H9 (cell line): ENCODE results near the gene SOCS6. TPM values are rescaled to one million over a fixed set of nuclear protein-coding genes. Genes with fewer than 3 reads are reported as not detected.
A peak's percentile ranks its signal among the peaks of the same experiment; 100 is the strongest.

Experiments
- DNase-seq: peaks from one replicate; pipeline ENCODE4 v3.0.0-alpha.2; 2017
- H2AFZ ChIP-seq: one replicate; pipeline ENCODE4 v1.6.1; 2013; ENCODE audit warnings: mild to moderate bottlenecking, low read length, control low read depth, moderate library complexity
- H2AK5ac ChIP-seq: 2 replicates; pipeline ENCODE4 v1.6.1; 2013; ENCODE audit warnings: low read length, control low read depth, mixed read lengths; ENCODE audit not compliant: insufficient read length
- H2BK120ac ChIP-seq: one replicate; pipeline ENCODE4 v1.6.1; 2013; ENCODE audit warnings: low read depth, mild to moderate bottlenecking, low read length, control low read depth, inconsistent platforms; ENCODE audit not compliant: poor library complexity, severe bottlenecking
- H2BK12ac ChIP-seq: 2 replicates; pipeline ENCODE4 v1.6.1; 2013; ENCODE audit warnings: low read length, control low read depth, mixed read lengths, low read depth; ENCODE audit not compliant: insufficient read length
- H2BK15ac ChIP-seq: 2 replicates; pipeline ENCODE4 v1.6.1; 2013; ENCODE audit warnings: low read depth, low read length, control low read depth
- H2BK20ac ChIP-seq: one replicate; pipeline ENCODE4 v1.6.1; 2013; ENCODE audit warnings: low read depth, mild to moderate bottlenecking, low read length, control low read depth, inconsistent platforms; ENCODE audit not compliant: poor library complexity, severe bottlenecking
- H2BK5ac ChIP-seq: 2 replicates; pipeline ENCODE4 v1.6.1; 2013; ENCODE audit warnings: low read length, control low read depth, mixed read lengths; ENCODE audit not compliant: insufficient read length
- H3K14ac ChIP-seq: 2 replicates; pipeline ENCODE4 v1.6.1; 2013; ENCODE audit warnings: low read length, control low read depth; ENCODE audit not compliant: insufficient read depth
- H3K18ac ChIP-seq: 2 replicates; pipeline ENCODE4 v1.6.1; 2013; ENCODE audit warnings: low read depth, mild to moderate bottlenecking, mixed read lengths, low read length, control low read depth; ENCODE audit not compliant: insufficient read length
- H3K23ac ChIP-seq: 2 replicates; pipeline ENCODE4 v1.6.1; 2013; ENCODE audit warnings: low read length, control low read depth, mixed read lengths, low read depth; ENCODE audit not compliant: insufficient read length
- H3K23me2 ChIP-seq: 2 replicates; pipeline ENCODE4 v1.6.1; 2013; ENCODE audit warnings: low read depth, mild to moderate bottlenecking, mixed read lengths, low read length, control low read depth; ENCODE audit not compliant: insufficient read length, poor library complexity, severe bottlenecking
- H3K27ac ChIP-seq: 2 replicates; pipeline ENCODE4 v1.5.1; 2013; ENCODE audit warnings: low read length, control low read depth, mixed read lengths, low read depth; ENCODE audit not compliant: insufficient read length
- H3K27me3 ChIP-seq: 2 replicates; pipeline ENCODE4 v1.6.1; 2013; ENCODE audit warnings: low read length, control low read depth, inconsistent platforms; ENCODE audit not compliant: insufficient read depth
- H3K4ac ChIP-seq: 2 replicates; pipeline ENCODE4 v1.6.1; 2013; ENCODE audit warnings: low read depth, mild to moderate bottlenecking, control low read depth, inconsistent platforms, low read length, moderate library complexity
- H3K4me1 ChIP-seq: 2 replicates; pipeline ENCODE4 v1.6.1; 2013; ENCODE audit warnings: low read length, control low read depth, inconsistent platforms; ENCODE audit not compliant: insufficient read depth
- H3K4me2 ChIP-seq: 2 replicates; pipeline ENCODE4 v1.6.1; 2013; ENCODE audit warnings: low read length, control low read depth, mixed read lengths; ENCODE audit not compliant: insufficient read length, insufficient read depth
- H3K56ac ChIP-seq: 2 replicates; pipeline ENCODE4 v1.6.1; 2013; ENCODE audit warnings: low read depth, mild to moderate bottlenecking, mixed read lengths, low read length, control low read depth; ENCODE audit not compliant: insufficient read length
- H3K79me1 ChIP-seq: 2 replicates; pipeline ENCODE4 v1.6.1; 2013; ENCODE audit warnings: low read depth, mild to moderate bottlenecking, moderate library complexity, low read length, control low read depth, inconsistent platforms; ENCODE audit not compliant: insufficient read depth, poor library complexity, severe bottlenecking
- H3K79me2 ChIP-seq: 2 replicates; pipeline ENCODE4 v1.6.1; 2013; ENCODE audit warnings: low read length, control low read depth, inconsistent platforms; ENCODE audit not compliant: insufficient read depth
- H3K9ac ChIP-seq: 2 replicates; pipeline ENCODE4 v1.6.1; 2013; ENCODE audit warnings: low read length, control low read depth, mixed read lengths; ENCODE audit not compliant: insufficient read length; ENCODE audit errors: extremely low read depth
- H3K9me3 ChIP-seq: one replicate; pipeline ENCODE4 v1.6.1; 2013; ENCODE audit warnings: low read depth, low read length, inconsistent platforms; ENCODE audit not compliant: control insufficient read depth
- H3T11ph ChIP-seq: one replicate; pipeline ENCODE4 v1.6.1; 2013; ENCODE audit warnings: mild to moderate bottlenecking, low read length, control low read depth, inconsistent platforms
- H4K20me1 ChIP-seq: one replicate; pipeline ENCODE4 v1.6.1; 2013; ENCODE audit not compliant: control insufficient read depth, insufficient read length, insufficient read depth
- H4K5ac ChIP-seq: 2 replicates; pipeline ENCODE4 v1.6.1; 2013; ENCODE audit warnings: low read depth, mild to moderate bottlenecking, mixed read lengths, low read length, control low read depth; ENCODE audit not compliant: insufficient read length
- H4K8ac ChIP-seq: replicated peaks from 2 replicates; pipeline ENCODE4 v1.6.1; 2013; ENCODE audit warnings: low read length, control low read depth, mixed read lengths, low read depth; ENCODE audit not compliant: insufficient read length
- H4K91ac ChIP-seq: 2 replicates; pipeline ENCODE4 v1.6.1; 2013; ENCODE audit warnings: low read depth, mild to moderate bottlenecking, moderate library complexity, mixed read lengths, low read length, control low read depth; ENCODE audit not compliant: insufficient read length
- H3K27ac Mint-ChIP-seq, 3 experiments: 2 replicates in 2 of 3; 3 replicates in 1 of 3; pipeline ENCODE4 v1.8.0; 2020 to 2021; ENCODE audit warnings: mixed read lengths in 3 of 3, mild to moderate bottlenecking in 1 of 3, moderate library complexity in 1 of 3
- H3K27me3 Mint-ChIP-seq: 2 replicates; pipeline ENCODE4 v1.8.0; 2021; ENCODE audit warnings: low read depth, mild to moderate bottlenecking, moderate library complexity, mixed read lengths
- H3K36me3 Mint-ChIP-seq, 3 experiments: 2 replicates in 2 of 3; 3 replicates in 1 of 3; pipeline ENCODE4 v1.8.0; 2020 to 2021; ENCODE audit warnings: low read depth in 3 of 3, mixed read lengths in 3 of 3; ENCODE audit not compliant: insufficient read depth in 1 of 3
- H3K4me1 Mint-ChIP-seq, 2 experiments: 2 replicates each; pipeline ENCODE4 v1.8.0; 2020; ENCODE audit warnings: mixed read lengths in 2 of 2
- H3K4me3 Mint-ChIP-seq, 2 experiments: 2 replicates in 1 of 2; 3 replicates in 1 of 2; pipeline ENCODE4 v1.8.0; 2020 to 2021; ENCODE audit warnings: mild to moderate bottlenecking in 2 of 2, mixed read lengths in 2 of 2, moderate library complexity in 1 of 2
- H3K9me3 Mint-ChIP-seq, 2 experiments: 2 replicates in 1 of 2; 3 replicates in 1 of 2; pipeline ENCODE4 v1.8.0; 2020; ENCODE audit warnings: mild to moderate bottlenecking in 2 of 2, mixed read lengths in 2 of 2, moderate library complexity in 1 of 2
- CTCF ChIP-seq: fragments of 200-600 bp; sonication (generic); conservative IDR thresholded peaks from 3 replicates; pipeline ENCODE4 v1.8.0; 2021; ENCODE audit warnings: antibody characterized with exemption, mild to moderate bottlenecking
- WGBS: extraction: QIAGEN DNeasy Blood & Tissue Kit; methylation state at CpG from one replicate; pipeline ENCODE4 v1.1.7; 2013; ENCODE audit warnings: missing lambda C conversion rate, low lambda C conversion rate, mixed read lengths; ENCODE audit not compliant: insufficient read length; ENCODE audit errors: extremely low coverage; 5-methylcytosine and 5-hydroxymethylcytosine counted together
- total RNA-seq: library from RNA; stranded (reverse); gene quantifications from 2 replicates; pipeline ENCODE4 v1.2.1, GENCODE V29; 2021

The SOCS6 gene
- total RNA-seq, 1 experiment from 2014 or later, result 24.5 TPM

- H3K4ac ChIP-seq, result no peak overlapping the region
- H3K27ac Mint-ChIP-seq, result no peak overlapping the region
- H3K56ac ChIP-seq, result no peak overlapping the region
- DNase-seq, result no peak
- no peak overlapping the region for H2BK20ac ChIP-seq
- H3K4me1 Mint-ChIP-seq, result peaks cover 46 to 47% of the 10 kb centered on the region in 2 experiments
- no peak overlapping the region for H2AK5ac ChIP-seq
- H2BK5ac ChIP-seq, result no peak overlapping the region
- H4K20me1 ChIP-seq, result no peaks in the 10 kb centered on the region
- no peaks in the 10 kb centered on the region for H3K27me3 ChIP-seq
- H3K27ac ChIP-seq, result no peak overlapping the region
- peaks cover 44% of the 10 kb centered on the region for H3K79me2 ChIP-seq
- no peak overlapping the region for H2BK15ac ChIP-seq
- no peak overlapping the region for H4K91ac ChIP-seq
- no peak overlapping the region for H3K4me2 ChIP-seq
- peak overlapping the region; percentile 90 to 96 for H3K4me3 Mint-ChIP-seq
- no peak overlapping the region for H2AFZ ChIP-seq
- H3K9me3 Mint-ChIP-seq, result peaks cover 0 to 2% of the 10 kb centered on the region in 2 experiments; a peak in 1 of 5 replicates
- no peak overlapping the region for H3K14ac ChIP-seq
- no peaks in the 10 kb centered on the region for H3K79me1 ChIP-seq
- no peak overlapping the region for H3K18ac ChIP-seq
- peaks cover under 1% of the 10 kb centered on the region; the same call in 1 of the 2 replicates for H3K4me1 ChIP-seq
- H3K36me3 Mint-ChIP-seq, result peaks cover 0 to 4% (median 1%) of the 10 kb centered on the region in 3 experiments; a peak in 1 of 7 replicates
- no peak overlapping the region for H2BK12ac ChIP-seq
- no peak overlapping the region for H3K23ac ChIP-seq
- H3K23me2 ChIP-seq, result peaks cover 9% of the 10 kb centered on the region
- WGBS, result no CpG with 5 or more reads among the region's 2 CpGs
- no peak overlapping the region for H4K5ac ChIP-seq
- no peaks in the 10 kb centered on the region for H3K9me3 ChIP-seq
- H3K9ac ChIP-seq, result no peak overlapping the region
- TF ChIP-seq CTCF, result no peak
- no peak overlapping the region for H4K8ac ChIP-seq
- H3T11ph ChIP-seq, result no peak overlapping the region
- H3K27me3 Mint-ChIP-seq, result no peaks in the 10 kb centered on the region
- no peak overlapping the region for H2BK120ac ChIP-seq
Measured at GRCh38 chr18:70291295-70291574, 2.4 kb downstream of the SOCS6 start.
